ENCODE measurements around the gene NXN.

DNA sequence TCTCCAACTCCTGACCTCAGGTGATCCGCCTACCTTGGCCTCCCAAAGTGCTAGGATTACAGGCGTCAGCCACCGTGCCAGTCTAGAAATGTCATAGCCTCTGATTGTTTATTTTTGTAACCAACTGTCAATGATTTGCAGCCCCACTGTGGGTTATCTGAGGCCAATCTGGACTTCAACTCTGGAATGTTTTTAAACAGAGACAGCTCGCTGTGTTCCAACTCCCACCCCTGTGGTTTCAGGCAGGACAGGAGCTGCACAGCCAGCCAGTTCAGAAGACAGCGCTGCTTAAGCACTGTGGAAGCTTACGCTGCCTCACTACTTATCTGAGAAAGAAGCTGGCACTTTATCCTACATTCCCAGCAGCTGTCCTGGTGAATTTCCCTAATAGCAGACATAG, 177.9 kb downstream of the NXN start:
- TF ChIP-seq EZH2 (IDR thresholded peaks at IDR 0.05; ENCODE audit: insufficient read depth, poor library complexity, severe bottlenecking) (no peak), EZH2phosphoT487 (IDR thresholded peaks at IDR 0.05; ENCODE audit: insufficient read depth, low read depth) (no peak)

Data from GM23248 (cell line).